Measurements from ENCODE around the gene CELF4.

DNA sequence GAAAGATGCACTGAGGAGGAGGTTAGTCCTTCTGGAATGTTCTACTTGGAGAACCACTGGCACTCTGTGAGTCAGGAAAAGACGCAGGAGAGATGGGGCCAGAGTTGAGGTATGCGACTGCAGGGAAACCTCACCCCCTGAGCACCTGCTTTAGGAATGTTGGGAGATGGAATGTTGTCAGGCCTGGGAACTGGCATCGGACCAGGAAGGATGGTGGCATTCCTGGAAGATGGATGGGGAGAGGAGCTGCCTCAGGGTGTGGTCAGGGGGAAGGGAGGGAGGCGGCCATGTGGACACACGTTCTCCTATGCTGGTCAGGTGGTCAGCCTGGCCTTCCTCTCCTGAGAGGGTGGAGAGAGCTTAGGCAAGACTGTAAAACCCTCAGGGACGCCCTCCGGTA lies 146.3 kb downstream of the CELF4 start:
- TF ChIP-seq EZH2 (IDR thresholded peaks at IDR 0.05; ENCODE audit: insufficient read depth, poor library complexity, severe bottlenecking), result no peak
- no peak for TF ChIP-seq EZH2phosphoT487 (IDR thresholded peaks at IDR 0.05; ENCODE audit: insufficient read depth, low read depth)

Measured in GM23248 (cell line).